IMR-90 (cell line): Measurements from ENCODE around the gene ARPP21. TPM values are rescaled to one million over a fixed set of nuclear protein-coding genes. Genes with fewer than 3 reads are reported as not detected.

ENCODE experiments used
- ATAC-seq: fragments of 200-7000 bp; cut with Tn5 transposase; 2 replicates; pipeline ENCODE4 v1.9.1; 2020; ENCODE audit warnings: low read depth, mild to moderate bottlenecking, moderate library complexity
- BruUV-seq: library from RNA; stranded (reverse); fragments of 400-500 nt; replicated peaks from 2 replicates; lab custom pipeline; 2021; lab: Mats Ljungman, UMichigan
- CTCF ChIA-PET: fragments of 300-600 bp; formaldehyde crosslinking; extraction: SDS; loops from one replicate; lab custom pipeline; 2021; ENCODE audit warnings: antibody characterized with exemption; lab: Yijun Ruan, JAX
- POLR2A ChIA-PET: fragments of 300-600 bp; sonication (Branson Sonifier 250); formaldehyde crosslinking; loops from one replicate; lab custom pipeline; 2022; ENCODE audit warnings: antibody characterized with exemption; ENCODE audit not compliant: unreplicated experiment; lab: Charles Lee
- DNase-seq: peaks from one replicate; pipeline ENCODE4 v3.0.0; 2013
- H2AFZ ChIP-seq: replicated peaks from 2 replicates; pipeline ENCODE3; 2013; ENCODE audit warnings: low read length, mild to moderate bottlenecking; ENCODE audit not compliant: poor library complexity
- H2AK5ac ChIP-seq: 2 replicates; pipeline ENCODE4 v1.6.1; 2013; ENCODE audit warnings: low read depth, low read length, inconsistent platforms
- H2AK9ac ChIP-seq: replicated peaks from 2 replicates; pipeline ENCODE3; 2013; ENCODE audit warnings: mild to moderate bottlenecking, low read depth, low read length, moderate library complexity; ENCODE audit not compliant: poor library complexity
- H2BK120ac ChIP-seq: 2 replicates; pipeline ENCODE4 v1.6.1; 2013; ENCODE audit warnings: low read depth, low read length, inconsistent platforms
- H2BK15ac ChIP-seq: 3 replicates; pipeline ENCODE4 v1.6.1; 2013; ENCODE audit warnings: low read depth, low read length, inconsistent platforms
- H2BK20ac ChIP-seq: 2 replicates; pipeline ENCODE4 v1.6.1; 2013; ENCODE audit warnings: low read depth, mild to moderate bottlenecking, inconsistent platforms, low read length, moderate library complexity
- H2BK5ac ChIP-seq: 2 replicates; pipeline ENCODE4 v1.6.1; 2013; ENCODE audit warnings: mild to moderate bottlenecking, low read depth, low read length, inconsistent platforms; ENCODE audit not compliant: poor library complexity, severe bottlenecking
- H3K14ac ChIP-seq: replicated peaks from 2 replicates; pipeline ENCODE4 v1.6.1; 2013; ENCODE audit warnings: low read depth, low read length, inconsistent platforms
- H3K18ac ChIP-seq: 2 replicates; pipeline ENCODE4 v1.6.1; 2013; ENCODE audit warnings: low read depth, low read length, control low read depth
- H3K23ac ChIP-seq: 2 replicates; pipeline ENCODE4 v1.6.1; 2013; ENCODE audit warnings: low read depth, low read length, inconsistent platforms
- H3K27ac ChIP-seq: 2 replicates; pipeline ENCODE4 v1.5.1; 2013; ENCODE audit warnings: mild to moderate bottlenecking, control low read depth, low read length; ENCODE audit not compliant: insufficient read depth
- H3K27me3 ChIP-seq: 2 replicates; pipeline ENCODE4 v1.6.1; 2013; ENCODE audit warnings: low read length; ENCODE audit not compliant: control insufficient read depth, insufficient read depth
- H3K36me3 ChIP-seq: 2 replicates; pipeline ENCODE4 v1.6.1; 2013; ENCODE audit warnings: low read length, mixed read lengths; ENCODE audit not compliant: control insufficient read depth, insufficient read depth
- H3K4ac ChIP-seq: 2 replicates; pipeline ENCODE4 v1.6.1; 2013; ENCODE audit warnings: low read depth, low read length, inconsistent platforms
- H3K4me1 ChIP-seq: 2 replicates; pipeline ENCODE4 v1.6.1; 2013; ENCODE audit warnings: low read length, mixed read lengths; ENCODE audit not compliant: control insufficient read depth, insufficient read depth
- H3K4me2 ChIP-seq: 2 replicates; pipeline ENCODE4 v1.6.1; 2013; ENCODE audit warnings: low read depth, mild to moderate bottlenecking, control low read depth, low read length, moderate library complexity
- H3K4me3 ChIP-seq: 2 replicates; pipeline ENCODE4 v1.5.1; 2013; ENCODE audit warnings: low read depth, mild to moderate bottlenecking, control low read depth, low read length, moderate library complexity; ENCODE audit not compliant: insufficient read depth
- H3K56ac ChIP-seq: 2 replicates; pipeline ENCODE4 v1.6.1; 2013; ENCODE audit warnings: low read length, inconsistent platforms; ENCODE audit not compliant: insufficient read depth; ENCODE audit errors: extremely low read depth
- H3K79me1 ChIP-seq, 2 experiments: 2 replicates each; pipeline ENCODE4 v1.6.1; 2013; ENCODE audit warnings: low read length in 2 of 2, inconsistent platforms in 1 of 2, low read depth in 1 of 2
- H3K9ac ChIP-seq: 2 replicates; pipeline ENCODE4 v1.6.1; 2013; ENCODE audit warnings: low read depth, low read length, control low read depth
- H3K9me1 ChIP-seq: 2 replicates; pipeline ENCODE4 v1.6.1; 2013; ENCODE audit warnings: low read length, inconsistent platforms; ENCODE audit not compliant: insufficient read depth
- H3K9me3 ChIP-seq: 2 replicates; pipeline ENCODE4 v1.6.1; 2013; ENCODE audit warnings: low read length; ENCODE audit not compliant: control insufficient read depth, insufficient read depth
- H4K20me1 ChIP-seq: 2 replicates; pipeline ENCODE4 v1.6.1; 2013; ENCODE audit warnings: low read length, inconsistent platforms; ENCODE audit not compliant: insufficient read depth
- H4K5ac ChIP-seq: 2 replicates; pipeline ENCODE4 v1.6.1; 2013; ENCODE audit warnings: mild to moderate bottlenecking, low read depth, low read length, control low read depth
- H4K8ac ChIP-seq, 2 experiments: 2 replicates each; pipeline ENCODE4 v1.6.1; 2013; ENCODE audit warnings: low read depth in 2 of 2, low read length in 2 of 2, control low read depth in 1 of 2, inconsistent platforms in 1 of 2
- H4K91ac ChIP-seq: 2 replicates; pipeline ENCODE4 v1.6.1; 2013; ENCODE audit warnings: low read depth, low read length, inconsistent platforms; ENCODE audit not compliant: insufficient read depth
- CHD1 ChIP-seq: IDR thresholded peaks from 2 replicates; pipeline ENCODE4 v1.6.1; 2012; ENCODE audit warnings: low read depth, low read length, improper control_type of control experiment
- POLR2A ChIP-seq: IDR thresholded peaks from 2 replicates; pipeline ENCODE4 v1.6.1; 2012; ENCODE audit warnings: mild to moderate bottlenecking, low read depth, low read length
- RFX5 ChIP-seq: IDR thresholded peaks from 2 replicates; pipeline ENCODE4 v1.8.0; 2012; ENCODE audit warnings: low read depth, mild to moderate bottlenecking, low read length, moderate library complexity
- WGBS, 2 experiments: methylation state at CpG; one replicate each; pipeline versions ENCODE4 v1.1.5 to v1.1.7; 2013; ENCODE audit warnings: missing lambda C conversion rate in 2 of 2; ENCODE audit not compliant: insufficient read length in 1 of 2; ENCODE audit errors: extremely low coverage in 2 of 2; 5-methylcytosine and 5-hydroxymethylcytosine counted together
- dilution Hi-C: fragments of 300-500 bp; cut with HindIII; formaldehyde crosslinking; loops from one replicate; pipeline ENCODE4 v1.14.3; 2018; ENCODE audit warnings: low sequenced_read_pairs; ENCODE audit not compliant: unreplicated experiment
- in situ Hi-C: fragments of 300-500 bp; cut with MboI; formaldehyde crosslinking; loops from 3 replicates; pipeline ENCODE4 v1.14.3; 2019; ENCODE audit warnings: low sequenced_read_pairs, inconsistent platforms, mixed read lengths
- intact Hi-C: fragments of 100-400 bp; cut with micrococcal nuclease; formaldehyde crosslinking; loops from 2 replicates; pipeline ENCODE4 v1.10.0; 2022
- polyA plus RNA-seq, 3 experiments: library from polyadenylated mRNA; depleted of rRNA; stranded (reverse); fragments of >200 nt; gene quantifications; 2 replicates each; pipeline ENCODE4 v1.2.3, GENCODE V29; 2012; ENCODE audit warnings: low replicate concordance in 1 of 3
- total RNA-seq: library from RNA; depleted of rRNA; stranded (reverse); fragments of >200 nt; gene quantifications from 2 replicates; pipeline ENCODE4 v1.2.3, GENCODE V29; 2012
- TF ChIP-seq, protein P1 (sequence below): fragments of 150-350 bp; IDR thresholded peaks from 2 replicates; pipeline ENCODE4 v1.6.1; 2017; ENCODE audit warnings: mild to moderate bottlenecking, antibody characterized with exemption, low read length, low read depth

ARPP21 gene
- total and polyA plus RNA-seq, 2 of the 4 experiments (the other 2 are of a cell fraction) = not detected

DNA sequence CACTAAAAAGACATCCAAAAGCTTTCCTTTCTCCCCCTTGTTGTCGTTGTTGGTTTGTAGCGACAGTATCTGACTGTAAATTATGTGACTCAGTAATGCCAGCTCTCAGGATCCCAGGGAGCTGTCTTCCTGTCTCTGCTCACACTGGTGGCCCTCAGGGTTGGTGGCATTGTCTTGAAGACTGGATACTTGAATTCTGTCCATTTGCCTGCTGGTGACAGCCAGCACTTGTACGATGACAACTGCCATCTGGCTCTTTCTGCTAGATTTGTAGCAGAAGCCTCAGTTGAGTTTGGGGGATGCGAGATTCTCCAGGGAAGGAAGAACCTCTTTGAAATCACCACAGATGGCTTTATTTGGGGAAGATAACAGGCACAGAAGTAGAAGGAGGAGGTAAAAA lies 120.8 kb downstream of the ARPP21 start:
- Histone ChIP-seq H3K4me2 (no peak overlapping the region), H3K18ac (no peak overlapping the region), H3K14ac (no peak overlapping the region), H4K5ac (no peak overlapping the region), H2AK9ac (no peak overlapping the region), H4K8ac (no peak overlapping the region), H2AK5ac (no peak overlapping the region), H3K27me3 (no peaks in the 10 kb centered on the region), H3K79me1 (no peaks in the 10 kb centered on the region), H3K9ac (no peak overlapping the region), H3K9me3 (no peaks in the 10 kb centered on the region), H2BK20ac (no peak overlapping the region), H3K4ac (no peak overlapping the region), H4K20me1 (no peaks in the 10 kb centered on the region), H3K4me1 (no peaks in the 10 kb centered on the region), H2BK120ac (no peak overlapping the region), H3K56ac (no peak overlapping the region), H4K91ac (no peak overlapping the region), H3K27ac (no peak overlapping the region), H2BK5ac (no peak overlapping the region), H2BK15ac (no peak overlapping the region), H3K23ac (no peak overlapping the region), H3K4me3 (no peak overlapping the region), H3K36me3 (no peaks in the 10 kb centered on the region), H3K9me1 (no peaks in the 10 kb centered on the region), H2AFZ (no peak overlapping the region)
- no TSS peak for BruUV-seq
- in situ Hi-C loops = no loop called here
- POLR2A ChIA-PET = no interaction called here
- WGBS, 2 experiments = no CpG with 5 or more reads among the region's 4 CpGs
- DNase-seq (no peak), ATAC-seq (no peak)
- CTCF ChIA-PET = no interaction called here
- intact Hi-C loops = no loop called here
- dilution Hi-C loops = no loop called here
- no peak for TF ChIP-seq CHD1
- TF ChIP-seq RFX5 = no peak
- TF ChIP-seq POLR2A = no peak
- TF ChIP-seq, protein P1, sequence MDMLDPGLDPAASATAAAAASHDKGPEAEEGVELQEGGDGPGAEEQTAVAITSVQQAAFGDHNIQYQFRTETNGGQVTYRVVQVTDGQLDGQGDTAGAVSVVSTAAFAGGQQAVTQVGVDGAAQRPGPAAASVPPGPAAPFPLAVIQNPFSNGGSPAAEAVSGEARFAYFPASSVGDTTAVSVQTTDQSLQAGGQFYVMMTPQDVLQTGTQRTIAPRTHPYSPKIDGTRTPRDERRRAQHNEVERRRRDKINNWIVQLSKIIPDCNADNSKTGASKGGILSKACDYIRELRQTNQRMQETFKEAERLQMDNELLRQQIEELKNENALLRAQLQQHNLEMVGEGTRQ = no peak
